Suprapubic skin (tissue), 3 donors: ENCODE results near the gene RNF133.

Experiments
- POLR2A ChIP-seq, 2 donors: fragments of 450-650 bp; IDR thresholded peaks; one replicate each; pipeline ENCODE4 v1.6.1; 2017; ENCODE audit warnings: antibody characterized with exemption in 2 of 2, mild to moderate bottlenecking in 2 of 2, moderate library complexity in 2 of 2
- TF ChIP-seq, protein P1 (sequence below), 2 donors: fragments of 200-600 bp in 1 of 2; fragments of 450-650 bp in 1 of 2; sonication (generic) in 1 of 2; IDR thresholded peaks; one replicate each; pipeline ENCODE4 v1.5.1; 2016 to 2019; ENCODE audit warnings: antibody characterized with exemption in 2 of 2, mild to moderate bottlenecking in 1 of 2, moderate library complexity in 1 of 2

DNA sequence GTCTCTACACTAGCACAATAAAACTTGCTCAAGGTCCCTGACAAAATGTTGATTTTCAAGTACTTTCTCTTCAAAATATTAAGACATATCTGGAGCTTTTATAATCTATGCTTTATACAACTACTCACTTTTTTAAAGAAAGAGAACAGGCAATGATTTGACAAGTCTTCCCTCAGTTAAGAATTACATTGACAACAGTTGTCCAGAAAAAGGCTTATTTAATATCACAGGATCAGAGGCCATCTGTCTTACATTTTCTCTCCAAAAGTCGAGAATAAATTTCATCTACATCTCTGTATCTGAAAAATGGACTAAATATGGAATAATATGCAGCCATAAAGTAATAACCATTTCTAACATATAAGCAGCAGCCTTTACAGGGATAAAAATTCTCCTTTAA is 12.0 kb upstream of the RNF133 start:
- TF ChIP-seq, protein P1, sequence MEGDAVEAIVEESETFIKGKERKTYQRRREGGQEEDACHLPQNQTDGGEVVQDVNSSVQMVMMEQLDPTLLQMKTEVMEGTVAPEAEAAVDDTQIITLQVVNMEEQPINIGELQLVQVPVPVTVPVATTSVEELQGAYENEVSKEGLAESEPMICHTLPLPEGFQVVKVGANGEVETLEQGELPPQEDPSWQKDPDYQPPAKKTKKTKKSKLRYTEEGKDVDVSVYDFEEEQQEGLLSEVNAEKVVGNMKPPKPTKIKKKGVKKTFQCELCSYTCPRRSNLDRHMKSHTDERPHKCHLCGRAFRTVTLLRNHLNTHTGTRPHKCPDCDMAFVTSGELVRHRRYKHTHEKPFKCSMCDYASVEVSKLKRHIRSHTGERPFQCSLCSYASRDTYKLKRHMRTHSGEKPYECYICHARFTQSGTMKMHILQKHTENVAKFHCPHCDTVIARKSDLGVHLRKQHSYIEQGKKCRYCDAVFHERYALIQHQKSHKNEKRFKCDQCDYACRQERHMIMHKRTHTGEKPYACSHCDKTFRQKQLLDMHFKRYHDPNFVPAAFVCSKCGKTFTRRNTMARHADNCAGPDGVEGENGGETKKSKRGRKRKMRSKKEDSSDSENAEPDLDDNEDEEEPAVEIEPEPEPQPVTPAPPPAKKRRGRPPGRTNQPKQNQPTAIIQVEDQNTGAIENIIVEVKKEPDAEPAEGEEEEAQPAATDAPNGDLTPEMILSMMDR (IDR thresholded peaks at IDR 0.05): no peak
- no peak for TF ChIP-seq POLR2A (IDR thresholded peaks at IDR 0.05)
